HepG2 (cell line): ENCODE measurements around the gene TOR1AIP1. TPM values are rescaled to one million over a fixed set of nuclear protein-coding genes. Genes with fewer than 3 reads are reported as not detected.
A peak's percentile ranks its signal among the peaks of the same experiment; 100 is the strongest.

ENCODE experiments used
- DMAP1 ChIP-seq: IDR thresholded peaks from 2 replicates; pipeline ENCODE4 v1.6.1; 2016
- FOXP1 ChIP-seq, 2 experiments: fragments of 450-650 bp in 1 of 2; IDR thresholded peaks; 2 replicates each; pipeline ENCODE4 v1.6.1; 2017 to 2018; ENCODE audit warnings: antibody characterized with exemption in 1 of 2
- GPN1 ChIP-seq: sonication (generic); formaldehyde crosslinking; IDR thresholded peaks from 2 replicates; pipeline ENCODE4 v1.5.1; 2020; ENCODE audit warnings: missing genetic modification reagents, borderline replicate concordance
- HNRNPH1 ChIP-seq: fragments of 200-400 bp; formaldehyde crosslinking; optimal IDR thresholded peaks from 2 replicates; pipeline ENCODE3; 2017; ENCODE audit warnings: mild to moderate bottlenecking, low read depth, low read length
- KMT2A ChIP-seq: sonication (generic); formaldehyde crosslinking; IDR thresholded peaks from 2 replicates; pipeline ENCODE4 v1.4.0; 2020; ENCODE audit warnings: missing genetic modification reagents
- MAF1 ChIP-seq: sonication (generic); formaldehyde crosslinking; IDR thresholded peaks from 2 replicates; pipeline ENCODE4 v1.5.0; 2020; ENCODE audit warnings: missing genetic modification reagents, borderline replicate concordance
- PAF1 ChIP-seq: IDR thresholded peaks from 2 replicates; pipeline ENCODE4 v1.6.1; 2016; ENCODE audit warnings: missing genetic modification reagents, missing compliant biosample characterization
- POGZ ChIP-seq: sonication (generic); formaldehyde crosslinking; IDR thresholded peaks from 2 replicates; pipeline ENCODE4 v1.4.0; 2020; ENCODE audit warnings: mild to moderate bottlenecking, missing genetic modification reagents
- POLR2G ChIP-seq: fragments of 200-400 bp; formaldehyde crosslinking; IDR thresholded peaks from 2 replicates; pipeline ENCODE4 v1.6.1; 2018; ENCODE audit warnings: mild to moderate bottlenecking, low read depth, low read length, moderate library complexity
- RFX3 ChIP-seq: IDR thresholded peaks from 2 replicates; pipeline ENCODE4 v1.6.1; 2016; ENCODE audit warnings: missing biosample characterization, missing genetic modification reagents
- RFXAP ChIP-seq: sonication (generic); formaldehyde crosslinking; IDR thresholded peaks from 2 replicates; pipeline ENCODE4 v1.4.0; 2020; ENCODE audit warnings: missing genetic modification reagents, borderline replicate concordance
- ZNF510 ChIP-seq: sonication (generic); formaldehyde crosslinking; IDR thresholded peaks from 2 replicates; pipeline ENCODE4 v1.4.0; 2020; ENCODE audit warnings: low read depth, mild to moderate bottlenecking, missing genetic modification reagents
- ZNF589 ChIP-seq: sonication (generic); formaldehyde crosslinking; conservative IDR thresholded peaks from 2 replicates; pipeline ENCODE4 v1.8.0; 2022; ENCODE audit warnings: mild to moderate bottlenecking, moderate library complexity, missing genetic modification reagents
- ZNF615 ChIP-seq: sonication (generic); formaldehyde crosslinking; IDR thresholded peaks from 2 replicates; pipeline ENCODE4 v1.5.0; 2020; ENCODE audit warnings: mild to moderate bottlenecking, missing genetic modification reagents, borderline replicate concordance
- ZNF616 ChIP-seq: sonication (generic); formaldehyde crosslinking; IDR thresholded peaks from 2 replicates; pipeline ENCODE4 v1.5.0; 2020; ENCODE audit warnings: low read depth, mild to moderate bottlenecking, missing genetic modification reagents
- polyA plus RNA-seq, 8 experiments: library from polyadenylated mRNA; depleted of rRNA in 3 of 8; stranded (reverse) in 7 of 8; unstranded in 1 of 8; fragments of >200 nt; fragmentation: Illumina TruSeq in 4 of 8; extraction: Trizol in 4 of 8; gene quantifications; 2 replicates each; pipeline versions ENCODE4 v1.2.1 to v1.2.3, GENCODE V29; 2011 to 2016; ENCODE audit warnings: low read depth in 4 of 8, missing spikeins in 1 of 8, mixed read lengths in 1 of 8; ENCODE audit not compliant: insufficient read depth in 1 of 8
- total RNA-seq, 5 experiments: library from RNA; depleted of rRNA; stranded (reverse); fragments of >200 nt; fragmentation: Illumina TruSeq; extraction: Trizol; gene quantifications; 2 replicates each; pipeline ENCODE4 v1.2.3, GENCODE V29; 2016; ENCODE audit warnings: low read depth in 1 of 5
- TF ChIP-seq, protein P1 (sequence below): sonication (generic); formaldehyde crosslinking; IDR thresholded peaks from 2 replicates; pipeline ENCODE4 v1.9.0; 2021; ENCODE audit warnings: missing genetic modification reagents, borderline replicate concordance
- TF ChIP-seq, protein P2 (sequence below): sonication (generic); formaldehyde crosslinking; IDR thresholded peaks from 2 replicates; pipeline ENCODE4 v1.4.0; 2020; ENCODE audit warnings: missing genetic modification reagents
- TF ChIP-seq, protein P3 (sequence below): sonication (generic); formaldehyde crosslinking; conservative IDR thresholded peaks from 2 replicates; pipeline ENCODE4 v1.8.1; 2023; ENCODE audit warnings: missing genetic modification reagents
- TF ChIP-seq, protein P4 (sequence below): sonication (generic); formaldehyde crosslinking; IDR thresholded peaks from 2 replicates; pipeline ENCODE4 v1.5.0; 2020; ENCODE audit warnings: missing genetic modification reagents
- TF ChIP-seq, protein P5 (sequence below): sonication (generic); formaldehyde crosslinking; IDR thresholded peaks from 2 replicates; pipeline ENCODE4 v1.5.0; 2020; ENCODE audit warnings: mild to moderate bottlenecking, missing genetic modification reagents

Gene TOR1AIP1
- total and polyA plus RNA-seq, 2 of the 13 experiments (the other 11 are each of a cell fraction or from before 2014, with no cell fraction given): 15.6 to 29.0 TPM

DNA sequence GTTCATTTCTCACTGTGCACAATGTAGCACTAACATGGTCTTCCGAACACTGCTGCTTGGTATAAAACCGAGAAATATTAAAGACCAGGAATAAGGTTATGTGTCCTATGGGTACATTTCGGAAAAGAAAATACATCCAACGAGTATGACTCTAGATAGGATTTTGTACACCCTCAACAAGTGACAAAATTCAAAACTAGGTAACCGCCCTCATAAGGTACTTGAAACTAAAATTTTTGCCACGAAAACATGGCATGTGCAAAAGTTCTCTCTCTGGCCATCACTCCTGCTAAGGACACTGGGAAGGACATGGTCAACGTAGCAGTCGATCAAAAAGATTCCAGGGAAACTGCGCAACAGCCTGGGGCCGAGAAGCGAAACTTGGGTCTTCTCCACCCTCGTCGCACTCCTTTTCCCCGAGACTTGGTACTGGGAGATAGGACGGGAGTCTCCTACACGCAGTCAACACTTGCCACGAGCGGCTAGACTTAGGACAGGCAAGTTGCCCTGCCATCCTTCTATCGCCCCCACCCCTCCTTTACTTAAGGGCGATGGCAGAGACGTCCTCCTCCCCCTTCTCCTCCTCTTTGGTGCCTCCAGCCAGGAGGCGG lies 338 bp upstream of the TOR1AIP1 start (continued):
- TF ChIP-seq, protein P1, sequence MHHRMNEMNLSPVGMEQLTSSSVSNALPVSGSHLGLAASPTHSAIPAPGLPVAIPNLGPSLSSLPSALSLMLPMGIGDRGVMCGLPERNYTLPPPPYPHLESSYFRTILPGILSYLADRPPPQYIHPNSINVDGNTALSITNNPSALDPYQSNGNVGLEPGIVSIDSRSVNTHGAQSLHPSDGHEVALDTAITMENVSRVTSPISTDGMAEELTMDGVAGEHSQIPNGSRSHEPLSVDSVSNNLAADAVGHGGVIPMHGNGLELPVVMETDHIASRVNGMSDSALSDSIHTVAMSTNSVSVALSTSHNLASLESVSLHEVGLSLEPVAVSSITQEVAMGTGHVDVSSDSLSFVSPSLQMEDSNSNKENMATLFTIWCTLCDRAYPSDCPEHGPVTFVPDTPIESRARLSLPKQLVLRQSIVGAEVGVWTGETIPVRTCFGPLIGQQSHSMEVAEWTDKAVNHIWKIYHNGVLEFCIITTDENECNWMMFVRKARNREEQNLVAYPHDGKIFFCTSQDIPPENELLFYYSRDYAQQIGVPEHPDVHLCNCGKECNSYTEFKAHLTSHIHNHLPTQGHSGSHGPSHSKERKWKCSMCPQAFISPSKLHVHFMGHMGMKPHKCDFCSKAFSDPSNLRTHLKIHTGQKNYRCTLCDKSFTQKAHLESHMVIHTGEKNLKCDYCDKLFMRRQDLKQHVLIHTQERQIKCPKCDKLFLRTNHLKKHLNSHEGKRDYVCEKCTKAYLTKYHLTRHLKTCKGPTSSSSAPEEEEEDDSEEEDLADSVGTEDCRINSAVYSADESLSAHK (CRISPR knock-in tag): no peak
- TF ChIP-seq GPN1 (CRISPR knock-in tag) (no peak), PAF1 (CRISPR knock-in tag) (no peak), RFXAP (CRISPR knock-in tag) (no peak), POGZ (no peak), HNRNPH1 (no peak), DMAP1 (CRISPR knock-in tag) (no peak), RFX3 (CRISPR knock-in tag) (no peak), ZNF510 (0 out of 2 replicates have a peak, but pooled peaks have one; percentile 85), MAF1 (CRISPR knock-in tag) (no peak), ZNF615 (CRISPR knock-in tag) (0 out of 2 replicates have a peak, but pooled peaks have one; percentile 68), FOXP1 (IDR thresholded peaks at IDR 0.05) (no peak), FOXP1 (CRISPR knock-in tag; IDR thresholded peaks at IDR 0.05) (no peak), ZNF616 (CRISPR knock-in tag) (no peak), POLR2G (peak; percentile 62; the same call in 1 of the 2 replicates), ZNF589 (CRISPR knock-in tag) (no peak), KMT2A (CRISPR knock-in tag) (no peak)
- TF ChIP-seq, protein P2, sequence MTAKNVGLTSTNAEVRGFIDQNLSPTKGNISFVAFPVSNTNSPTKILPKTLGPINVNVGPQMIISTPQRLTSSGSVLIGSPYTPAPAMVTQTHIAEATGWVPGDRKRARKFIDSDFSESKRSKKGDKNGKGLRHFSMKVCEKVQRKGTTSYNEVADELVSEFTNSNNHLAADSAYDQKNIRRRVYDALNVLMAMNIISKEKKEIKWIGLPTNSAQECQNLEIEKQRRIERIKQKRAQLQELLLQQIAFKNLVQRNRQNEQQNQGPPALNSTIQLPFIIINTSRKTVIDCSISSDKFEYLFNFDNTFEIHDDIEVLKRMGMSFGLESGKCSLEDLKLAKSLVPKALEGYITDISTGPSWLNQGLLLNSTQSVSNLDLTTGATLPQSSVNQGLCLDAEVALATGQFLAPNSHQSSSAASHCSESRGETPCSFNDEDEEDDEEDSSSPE (CRISPR knock-in tag): no peak
- TF ChIP-seq, protein P3, sequence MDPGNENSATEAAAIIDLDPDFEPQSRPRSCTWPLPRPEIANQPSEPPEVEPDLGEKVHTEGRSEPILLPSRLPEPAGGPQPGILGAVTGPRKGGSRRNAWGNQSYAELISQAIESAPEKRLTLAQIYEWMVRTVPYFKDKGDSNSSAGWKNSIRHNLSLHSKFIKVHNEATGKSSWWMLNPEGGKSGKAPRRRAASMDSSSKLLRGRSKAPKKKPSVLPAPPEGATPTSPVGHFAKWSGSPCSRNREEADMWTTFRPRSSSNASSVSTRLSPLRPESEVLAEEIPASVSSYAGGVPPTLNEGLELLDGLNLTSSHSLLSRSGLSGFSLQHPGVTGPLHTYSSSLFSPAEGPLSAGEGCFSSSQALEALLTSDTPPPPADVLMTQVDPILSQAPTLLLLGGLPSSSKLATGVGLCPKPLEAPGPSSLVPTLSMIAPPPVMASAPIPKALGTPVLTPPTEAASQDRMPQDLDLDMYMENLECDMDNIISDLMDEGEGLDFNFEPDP (CRISPR knock-in tag): peak; percentile 95; the same call in 1 of the 2 replicates
- TF ChIP-seq, protein P4, sequence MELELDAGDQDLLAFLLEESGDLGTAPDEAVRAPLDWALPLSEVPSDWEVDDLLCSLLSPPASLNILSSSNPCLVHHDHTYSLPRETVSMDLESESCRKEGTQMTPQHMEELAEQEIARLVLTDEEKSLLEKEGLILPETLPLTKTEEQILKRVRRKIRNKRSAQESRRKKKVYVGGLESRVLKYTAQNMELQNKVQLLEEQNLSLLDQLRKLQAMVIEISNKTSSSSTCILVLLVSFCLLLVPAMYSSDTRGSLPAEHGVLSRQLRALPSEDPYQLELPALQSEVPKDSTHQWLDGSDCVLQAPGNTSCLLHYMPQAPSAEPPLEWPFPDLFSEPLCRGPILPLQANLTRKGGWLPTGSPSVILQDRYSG (CRISPR knock-in tag): no peak
- TF ChIP-seq, protein P5, sequence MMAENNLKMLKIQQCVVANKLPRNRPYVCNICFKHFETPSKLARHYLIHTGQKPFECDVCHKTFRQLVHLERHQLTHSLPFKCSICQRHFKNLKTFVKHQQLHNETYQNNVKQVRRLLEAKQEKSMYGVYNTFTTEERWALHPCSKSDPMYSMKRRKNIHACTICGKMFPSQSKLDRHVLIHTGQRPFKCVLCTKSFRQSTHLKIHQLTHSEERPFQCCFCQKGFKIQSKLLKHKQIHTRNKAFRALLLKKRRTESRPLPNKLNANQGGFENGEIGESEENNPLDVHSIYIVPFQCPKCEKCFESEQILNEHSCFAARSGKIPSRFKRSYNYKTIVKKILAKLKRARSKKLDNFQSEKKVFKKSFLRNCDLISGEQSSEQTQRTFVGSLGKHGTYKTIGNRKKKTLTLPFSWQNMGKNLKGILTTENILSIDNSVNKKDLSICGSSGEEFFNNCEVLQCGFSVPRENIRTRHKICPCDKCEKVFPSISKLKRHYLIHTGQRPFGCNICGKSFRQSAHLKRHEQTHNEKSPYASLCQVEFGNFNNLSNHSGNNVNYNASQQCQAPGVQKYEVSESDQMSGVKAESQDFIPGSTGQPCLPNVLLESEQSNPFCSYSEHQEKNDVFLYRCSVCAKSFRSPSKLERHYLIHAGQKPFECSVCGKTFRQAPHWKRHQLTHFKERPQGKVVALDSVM (CRISPR knock-in tag): no peak; the same call in 1 of the 2 replicates
